ENCODE data around the gene AKR1D1.

Gene AKR1D1

DNA sequence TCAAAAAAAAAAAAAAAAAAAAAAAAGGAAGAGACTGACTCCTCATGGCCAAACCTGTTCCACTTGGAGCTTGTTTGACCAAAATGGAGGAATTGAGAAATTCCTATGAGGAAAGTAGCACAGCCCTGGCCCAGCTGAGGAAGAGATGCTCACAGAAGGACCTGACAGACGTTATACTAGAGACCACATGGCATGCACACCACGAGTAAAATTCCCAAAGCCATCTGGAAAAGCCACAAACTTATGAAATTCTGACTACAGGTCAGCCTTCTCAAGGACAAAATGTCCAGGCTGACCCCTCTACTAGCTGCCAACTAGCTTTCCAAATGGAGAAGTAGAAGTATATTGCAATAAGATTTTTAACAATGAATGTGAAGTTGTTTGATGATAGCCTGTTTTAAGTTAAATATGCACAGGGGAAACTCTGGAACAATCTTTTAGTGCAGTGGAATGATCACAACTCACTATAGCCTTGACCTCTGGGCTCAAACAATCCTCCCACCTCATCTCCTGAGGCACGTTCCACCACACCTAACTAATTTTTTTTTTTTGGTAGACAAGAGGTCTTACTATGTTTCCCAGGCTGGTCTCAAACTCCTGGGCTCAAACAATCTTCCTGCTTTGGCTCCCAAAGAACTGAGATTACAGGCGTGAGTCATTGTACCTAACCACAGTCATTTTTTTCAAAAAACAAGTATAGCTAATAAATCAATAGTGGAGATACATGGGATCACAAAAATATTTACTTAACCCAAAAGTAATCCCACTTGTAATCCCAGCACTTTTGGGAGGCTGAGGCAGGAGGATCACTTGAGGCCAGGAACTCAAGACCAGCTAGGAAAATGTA, 75.7 kb downstream of the AKR1D1 start:
- no peak overlapping the region for H3K27ac ChIP-seq (ENCODE audit: low read length)
- no peak overlapping the region for H3K4me2 ChIP-seq (ENCODE audit: insufficient read depth, low read length)
- H3K4me1 ChIP-seq (ENCODE audit: insufficient read depth, low read length): peaks cover 11% of the 10 kb centered on the region
- no peaks in the 10 kb centered on the region for H3K79me2 ChIP-seq (ENCODE audit: insufficient read depth, low read length)
- H3K9me3 ChIP-seq (ENCODE audit: insufficient read depth, low read length, severe bottlenecking): no peaks in the 10 kb centered on the region
- peaks cover 5% of the 10 kb centered on the region for H4K20me1 ChIP-seq (ENCODE audit: insufficient read depth, low read length)
- no peak overlapping the region for H3K9ac ChIP-seq (ENCODE audit: low read depth, low read length)
- ATAC-seq (ENCODE audit: insufficient read depth, low read depth) (no peak), DNase-seq (no peak)
- no peaks in the 10 kb centered on the region for H3K27me3 ChIP-seq (ENCODE audit: insufficient read depth, low read length, poor library complexity)
- no peak overlapping the region for H2AFZ ChIP-seq (ENCODE audit: low read depth, low read length)
- H3K4me3 ChIP-seq (ENCODE audit: low read depth in 1 of 2, low read length in 2 of 2): no peak overlapping the region
- H3K36me3 ChIP-seq (ENCODE audit: insufficient read depth, low read length): no peaks in the 10 kb centered on the region
- TF ChIP-seq, protein P1, sequence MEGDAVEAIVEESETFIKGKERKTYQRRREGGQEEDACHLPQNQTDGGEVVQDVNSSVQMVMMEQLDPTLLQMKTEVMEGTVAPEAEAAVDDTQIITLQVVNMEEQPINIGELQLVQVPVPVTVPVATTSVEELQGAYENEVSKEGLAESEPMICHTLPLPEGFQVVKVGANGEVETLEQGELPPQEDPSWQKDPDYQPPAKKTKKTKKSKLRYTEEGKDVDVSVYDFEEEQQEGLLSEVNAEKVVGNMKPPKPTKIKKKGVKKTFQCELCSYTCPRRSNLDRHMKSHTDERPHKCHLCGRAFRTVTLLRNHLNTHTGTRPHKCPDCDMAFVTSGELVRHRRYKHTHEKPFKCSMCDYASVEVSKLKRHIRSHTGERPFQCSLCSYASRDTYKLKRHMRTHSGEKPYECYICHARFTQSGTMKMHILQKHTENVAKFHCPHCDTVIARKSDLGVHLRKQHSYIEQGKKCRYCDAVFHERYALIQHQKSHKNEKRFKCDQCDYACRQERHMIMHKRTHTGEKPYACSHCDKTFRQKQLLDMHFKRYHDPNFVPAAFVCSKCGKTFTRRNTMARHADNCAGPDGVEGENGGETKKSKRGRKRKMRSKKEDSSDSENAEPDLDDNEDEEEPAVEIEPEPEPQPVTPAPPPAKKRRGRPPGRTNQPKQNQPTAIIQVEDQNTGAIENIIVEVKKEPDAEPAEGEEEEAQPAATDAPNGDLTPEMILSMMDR (IDR thresholded peaks at IDR 0.05; ENCODE audit: borderline replicate concordance, extremely low read depth, low read length, poor library complexity, severe bottlenecking): no peak
- no peak for TF ChIP-seq EZH2 (IDR thresholded peaks at IDR 0.05; ENCODE audit: borderline replicate concordance, low read depth, low read length, severe bottlenecking)

DNA sequence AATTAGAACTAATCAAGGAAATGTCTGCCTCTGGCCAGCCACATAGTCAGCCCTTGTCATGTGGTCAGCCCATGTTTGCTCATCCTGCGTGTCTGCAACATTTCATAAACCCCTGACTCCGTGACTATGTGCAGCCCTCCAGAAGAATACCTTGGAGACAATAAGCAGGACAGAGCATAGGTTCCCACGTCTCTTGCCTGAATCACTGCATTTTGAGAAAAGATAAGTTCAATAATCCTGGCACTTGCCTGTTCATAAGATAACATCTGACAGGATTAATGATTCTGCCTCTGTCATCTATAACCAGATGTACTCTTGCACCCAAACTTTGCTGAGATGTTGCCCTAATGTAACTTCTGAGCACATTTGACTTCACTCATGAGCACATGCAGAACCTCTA, 78.4 kb downstream of the AKR1D1 start:
- Histone ChIP-seq H3K9ac (ENCODE audit: low read depth, low read length) (no peak overlapping the region), H4K20me1 (ENCODE audit: insufficient read depth, low read length) (no peaks in the 10 kb centered on the region), H3K79me2 (ENCODE audit: insufficient read depth, low read length) (no peaks in the 10 kb centered on the region), H3K36me3 (ENCODE audit: insufficient read depth, low read length) (no peaks in the 10 kb centered on the region), H3K27ac (ENCODE audit: low read length) (no peak overlapping the region), H3K4me3 (ENCODE audit: low read depth in 1 of 2, low read length in 2 of 2) (no peak overlapping the region), H3K27me3 (ENCODE audit: insufficient read depth, low read length, poor library complexity) (no peaks in the 10 kb centered on the region), H2AFZ (ENCODE audit: low read depth, low read length) (no peak overlapping the region), H3K4me2 (ENCODE audit: insufficient read depth, low read length) (no peak overlapping the region), H3K9me3 (ENCODE audit: insufficient read depth, low read length, severe bottlenecking) (no peaks in the 10 kb centered on the region), H3K4me1 (ENCODE audit: insufficient read depth, low read length) (no peaks in the 10 kb centered on the region)
- no peak for TF ChIP-seq EZH2 (IDR thresholded peaks at IDR 0.05; ENCODE audit: borderline replicate concordance, low read depth, low read length, severe bottlenecking)
- TF ChIP-seq, protein P1 (IDR thresholded peaks at IDR 0.05; ENCODE audit: borderline replicate concordance, extremely low read depth, low read length, poor library complexity, severe bottlenecking): no peak
- ATAC-seq (ENCODE audit: insufficient read depth, low read depth) (no peak), DNase-seq (no peak)

DNA sequence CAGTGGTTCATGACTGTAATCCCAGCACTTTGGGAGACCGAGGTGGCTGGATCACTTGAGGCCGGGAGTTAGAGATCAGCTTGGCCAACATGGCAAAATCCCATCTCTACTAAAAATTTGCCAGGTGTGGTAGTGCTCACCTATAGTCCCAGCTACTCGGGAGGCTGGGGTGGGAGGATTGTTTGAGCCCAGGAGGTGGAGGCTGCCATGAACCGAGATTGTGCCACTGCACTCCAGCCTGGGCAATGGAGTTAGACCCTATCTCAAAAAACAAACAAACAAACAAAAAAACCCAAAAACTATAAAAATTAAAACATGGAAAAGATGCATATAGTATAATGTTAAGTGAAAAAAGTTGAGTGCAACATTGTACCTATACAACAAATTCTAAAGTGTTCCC, 81.4 kb downstream of the AKR1D1 start:
- no peak overlapping the region for H3K4me2 ChIP-seq (ENCODE audit: insufficient read depth, low read length)
- H2AFZ ChIP-seq (ENCODE audit: low read depth, low read length): no peak overlapping the region
- H3K4me3 ChIP-seq (ENCODE audit: low read depth in 1 of 2, low read length in 2 of 2): no peak overlapping the region
- no peak for DNase-seq
- H4K20me1 ChIP-seq (ENCODE audit: insufficient read depth, low read length): no peaks in the 10 kb centered on the region
- TF ChIP-seq EZH2 (IDR thresholded peaks at IDR 0.05; ENCODE audit: borderline replicate concordance, low read depth, low read length, severe bottlenecking): no peak
- TF ChIP-seq, protein P1 (IDR thresholded peaks at IDR 0.05; ENCODE audit: borderline replicate concordance, extremely low read depth, low read length, poor library complexity, severe bottlenecking): no peak
- no peak overlapping the region for H3K27ac ChIP-seq (ENCODE audit: low read length)
- H3K27me3 ChIP-seq (ENCODE audit: insufficient read depth, low read length, poor library complexity): no peaks in the 10 kb centered on the region
- no peak overlapping the region for H3K9ac ChIP-seq (ENCODE audit: low read depth, low read length)
- no peak for ATAC-seq (ENCODE audit: insufficient read depth, low read depth)
- H3K4me1 ChIP-seq (ENCODE audit: insufficient read depth, low read length): 0 out of 2 replicates have a peak, but pooled peaks cover 5% of the 10 kb centered on the region
- H3K36me3 ChIP-seq (ENCODE audit: insufficient read depth, low read length): no peaks in the 10 kb centered on the region
- no peaks in the 10 kb centered on the region for H3K79me2 ChIP-seq (ENCODE audit: insufficient read depth, low read length)
- H3K9me3 ChIP-seq (ENCODE audit: insufficient read depth, low read length, severe bottlenecking): no peaks in the 10 kb centered on the region

All from DND-41 (cell line).